Measurements from ENCODE around the gene DGKK. TPM values are rescaled to one million over a fixed set of nuclear protein-coding genes. Genes with fewer than 3 reads are reported as not detected.

DGKK gene
- total and polyA plus RNA-seq, 2 of the 4 experiments (the other 2 are of a cell fraction), result not detected

GRCh38 chrX:50432829-50433289 lies 37.8 kb downstream of the DGKK start:
- no peaks in the 10 kb centered on the region for H3K36me3 ChIP-seq (ENCODE audit: control insufficient read depth, insufficient read depth, low read length)
- no peak overlapping the region for H2BK20ac ChIP-seq (ENCODE audit: low read depth, low read length)
- H3K79me1 ChIP-seq (ENCODE audit: low read depth in 1 of 2, low read length in 2 of 2), result no peaks in the 10 kb centered on the region
- no peak overlapping the region for H2AK9ac ChIP-seq (replicated peaks; ENCODE audit: low read depth, low read length, poor library complexity)
- ATAC-seq (ENCODE audit: low read depth) (no peak), DNase-seq (no peak)
- H3K27me3 ChIP-seq (ENCODE audit: control insufficient read depth, insufficient read depth, low read length), result peaks cover 4% of the 10 kb centered on the region
- dilution Hi-C loops (cut with HindIII; ENCODE audit: low sequenced_read_pairs, unreplicated experiment), result no loop called here
- H2AFZ ChIP-seq (replicated peaks; ENCODE audit: low read length, poor library complexity), result no peak overlapping the region
- no peak overlapping the region for H4K91ac ChIP-seq (ENCODE audit: insufficient read depth, low read depth, low read length)
- no peak overlapping the region for H3K56ac ChIP-seq (ENCODE audit: extremely low read depth, insufficient read depth, low read length)
- ChIA-PET POLR2A (ENCODE audit: unreplicated experiment) (no interaction called here), CTCF (no interaction called here)
- no peak overlapping the region for H2BK5ac ChIP-seq (ENCODE audit: low read depth, low read length, poor library complexity, severe bottlenecking)
- 17% methylated on average over 1 of the region's 3 CpGs; no CpG with 5 or more reads in 1 of the 2 experiments for WGBS, 2 experiments (ENCODE audit: extremely low coverage in 2 of 2, insufficient read length in 1 of 2)
- H3K4ac ChIP-seq (ENCODE audit: low read depth, low read length), result no peak overlapping the region
- no peak overlapping the region for H3K9ac ChIP-seq (ENCODE audit: low read depth, low read length)
- no peak overlapping the region for H3K14ac ChIP-seq (replicated peaks; ENCODE audit: low read depth, low read length)
- H2AK5ac ChIP-seq (ENCODE audit: low read depth, low read length), result no peak overlapping the region
- intact Hi-C loops (cut with micrococcal nuclease), result no loop called here
- H3K9me3 ChIP-seq (ENCODE audit: control insufficient read depth, insufficient read depth, low read length), result no peaks in the 10 kb centered on the region
- no peaks in the 10 kb centered on the region for H4K20me1 ChIP-seq (ENCODE audit: insufficient read depth, low read length)
- H3K9me1 ChIP-seq (ENCODE audit: insufficient read depth, low read length), result no peaks in the 10 kb centered on the region
- no peak overlapping the region for H3K27ac ChIP-seq (ENCODE audit: insufficient read depth, low read length)
- no peak overlapping the region for H3K23ac ChIP-seq (ENCODE audit: low read depth, low read length)
- no peak overlapping the region for H4K8ac ChIP-seq (ENCODE audit: low read depth in 2 of 2, low read length in 2 of 2)
- H2BK120ac ChIP-seq (ENCODE audit: low read depth, low read length), result no peak overlapping the region
- H4K5ac ChIP-seq (ENCODE audit: low read depth, low read length), result no peak overlapping the region
- H2BK15ac ChIP-seq (ENCODE audit: low read depth, low read length), result no peak overlapping the region
- no peak overlapping the region for H3K18ac ChIP-seq (ENCODE audit: low read depth, low read length)
- H3K4me1 ChIP-seq (ENCODE audit: control insufficient read depth, insufficient read depth, low read length), result no peaks in the 10 kb centered on the region
- no TSS peak for BruUV-seq (replicated peaks)
- no peak for TF ChIP-seq SMC3 (IDR thresholded peaks at IDR 0.05; ENCODE audit: low read depth, low read length)
- TF ChIP-seq RAD21 (IDR thresholded peaks at IDR 0.05; ENCODE audit: low read length), result no peak
- no peak for TF ChIP-seq POLR2A (IDR thresholded peaks at IDR 0.05; ENCODE audit: low read depth, low read length)
- no peak for TF ChIP-seq BHLHE40 (IDR thresholded peaks at IDR 0.05; ENCODE audit: low read depth, low read length)
- TF ChIP-seq MAFK (IDR thresholded peaks at IDR 0.05; ENCODE audit: low read depth, low read length), result no peak
- no peak for TF ChIP-seq CTCF (conservative IDR thresholded peaks at IDR 0.05; ENCODE audit: low read depth, low read length)
- TF ChIP-seq NFE2L2 (IDR thresholded peaks at IDR 0.05; ENCODE audit: low read depth, low read length), result no peak
- H3K4me3 ChIP-seq (ENCODE audit: insufficient read depth, low read depth, low read length), result no peak overlapping the region
- no peak overlapping the region for H3K4me2 ChIP-seq (ENCODE audit: low read depth, low read length)
- in situ Hi-C loops (cut with MboI; ENCODE audit: low sequenced_read_pairs), result no loop called here

Measured in IMR-90 (cell line).